Hypothalamus (tissue), 51 donors: ENCODE measurements around the gene ZNF175.

Experiments
- DNase-seq, 51 donors: peaks; one replicate each; lab custom pipeline; 2025; lab: John Stamatoyannopoulos, UW

Gene ZNF175

GRCh38 chr19:51621178-51621577 is 50.1 kb downstream of the ZNF175 start:
- no peak for DNase-seq

GRCh38 chr19:51626675-51627074 is 55.6 kb downstream of the ZNF175 start:
- DNase-seq = no peak

DNA sequence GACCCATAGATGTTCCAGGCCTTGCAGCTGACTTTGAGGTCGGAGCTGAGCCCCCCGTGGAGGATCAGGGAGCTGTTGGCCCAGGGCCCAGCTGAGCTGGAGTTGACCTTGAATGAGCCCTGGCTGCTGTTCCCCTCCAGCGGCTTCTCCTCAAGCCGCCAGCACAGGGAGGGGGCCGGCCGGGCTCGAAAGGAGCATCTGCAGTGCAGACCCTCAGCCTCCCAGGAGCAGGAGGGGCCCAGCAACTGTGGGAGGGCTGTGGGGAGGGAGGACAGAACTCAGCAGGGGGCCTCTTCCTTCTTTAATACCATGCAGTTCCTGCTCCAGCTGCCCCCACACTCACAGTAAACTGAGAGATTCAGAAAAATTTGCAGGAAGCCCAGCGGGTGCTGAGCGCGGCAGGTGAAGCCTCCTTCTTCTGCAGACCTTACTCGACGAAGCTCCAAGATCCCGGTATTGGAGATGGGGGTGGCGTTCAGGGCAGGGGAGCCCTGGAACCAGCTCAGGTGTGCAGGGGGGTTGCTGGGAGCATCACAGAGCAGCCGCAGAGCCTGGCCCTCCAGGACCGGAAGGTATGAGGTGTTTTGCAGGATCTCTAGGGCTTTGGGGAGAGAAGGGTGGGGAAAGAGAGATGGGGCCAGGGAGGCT is 56.5 kb downstream of the ZNF175 start:
- DNase-seq = no peak

GRCh38 chr19:51628153-51628939 is 57.3 kb downstream of the ZNF175 start:
- no peak for DNase-seq

DNA sequence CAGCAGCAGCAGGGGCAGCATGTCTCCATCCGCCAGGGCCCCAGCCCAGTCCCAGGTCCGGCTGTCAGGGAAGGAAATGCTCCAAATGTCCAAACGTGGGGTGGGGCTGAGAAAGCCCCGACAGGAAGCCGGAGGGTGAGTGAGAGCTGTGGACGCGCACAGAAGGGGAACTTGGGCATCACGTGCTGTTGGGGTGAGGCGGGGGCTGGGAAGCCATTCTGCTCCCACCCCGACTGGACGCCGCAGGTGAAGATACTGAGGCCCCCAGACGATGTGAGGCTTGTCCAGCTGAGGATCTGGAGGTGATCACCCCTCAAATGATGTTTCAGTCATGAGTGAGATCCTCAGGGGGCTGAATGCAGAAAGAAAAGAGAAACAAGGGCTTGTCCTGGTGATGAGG is 59.2 kb downstream of the ZNF175 start, which contains the start of gene SIGLEC5:
Gene SIGLEC5, minus strand, starts transcription at position 87 of the 400 bp plus-strand sequence. Its CDS starts 66 bp downstream, at position 21.
- peak in 1 of 51 donors; percentile 0 for DNase-seq

DNA sequence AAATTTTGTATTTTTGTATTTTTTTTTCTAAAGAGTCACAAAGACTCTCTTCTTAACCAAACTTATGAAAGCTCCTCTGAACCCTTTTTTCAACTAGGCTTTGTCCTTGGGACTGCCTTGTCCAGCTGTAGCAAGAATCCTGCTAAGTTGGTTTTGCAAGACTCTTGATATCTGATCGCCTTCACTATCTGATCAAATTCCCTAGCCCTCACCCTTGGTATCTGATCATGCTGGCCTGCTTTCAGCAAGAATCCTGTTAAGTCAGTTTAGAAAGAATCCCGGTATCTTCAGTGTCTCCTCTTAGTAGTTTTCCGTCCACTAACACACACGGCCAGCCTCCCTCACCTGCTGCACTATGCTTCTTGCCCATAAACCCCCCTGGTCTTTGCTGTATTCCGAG is 61.0 kb downstream of the ZNF175 start:
- no peak for DNase-seq

GRCh38 chr19:51637362-51637978 is 66.4 kb downstream of the ZNF175 start:
- DNase-seq = no peak

DNA sequence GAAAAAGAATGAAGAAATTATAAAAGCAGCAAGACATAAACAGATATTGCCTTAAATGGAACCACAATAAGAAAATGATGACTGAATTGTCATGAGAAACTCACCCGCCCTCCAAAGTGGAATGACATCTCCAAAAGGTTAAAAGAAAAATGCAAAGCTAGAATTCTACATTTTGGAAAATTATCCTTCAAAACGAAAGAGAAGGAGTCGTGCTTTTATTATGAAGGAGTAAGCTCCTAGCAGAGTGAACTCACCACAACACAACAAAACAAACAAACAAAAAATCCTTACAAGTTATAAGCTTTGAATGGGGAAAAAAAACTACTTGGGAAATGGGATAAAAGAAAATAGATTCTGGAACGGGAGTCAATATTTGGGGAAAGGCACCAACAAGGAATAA is 68.8 kb downstream of the ZNF175 start:
- no peak for DNase-seq

DNA sequence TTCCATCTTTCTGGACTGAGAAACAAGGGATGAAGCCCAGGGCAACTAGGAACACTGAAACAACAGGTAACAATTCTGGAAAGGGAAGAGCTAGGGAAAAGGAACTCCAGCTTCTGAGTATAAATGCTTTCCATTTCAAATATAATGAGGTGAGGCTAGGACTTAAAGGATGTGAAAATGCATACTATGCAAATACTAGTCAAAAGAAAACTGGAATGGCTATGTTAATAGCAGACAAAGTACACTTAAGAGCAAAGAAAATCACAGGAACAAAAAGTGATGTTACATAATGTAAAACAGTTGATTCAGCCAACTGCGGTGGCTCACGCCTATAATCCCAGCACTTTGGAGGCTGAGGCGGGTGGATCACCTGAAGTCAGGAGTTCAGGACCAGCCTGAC is 69.3 kb downstream of the ZNF175 start:
- no peak for DNase-seq

DNA sequence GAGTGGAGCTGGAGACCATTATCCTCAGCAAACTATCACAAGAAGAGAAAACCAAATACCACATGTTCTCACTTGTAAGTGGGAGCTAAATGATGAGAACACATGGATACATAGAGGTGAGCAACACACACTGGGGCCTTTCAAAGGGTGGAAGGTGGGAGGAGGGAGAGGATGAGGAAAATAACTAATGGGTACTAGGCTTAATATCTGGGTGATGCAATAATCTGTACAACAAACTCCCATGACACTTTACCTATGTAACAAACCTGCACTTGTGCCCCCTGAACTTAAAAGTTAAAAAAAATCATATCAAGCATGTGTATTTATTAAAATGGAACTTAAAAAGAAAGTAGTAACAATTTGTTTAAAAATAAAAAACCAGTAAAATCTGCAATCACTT is 70.6 kb downstream of the ZNF175 start:
- no peak for DNase-seq
